Effector CD8-positive, alpha-beta T cell (primary cell): ENCODE measurements around the gene ATP8B1.
A peak's percentile ranks its signal among the peaks of the same experiment; 100 is the strongest.
"Not testable (repeated sequence)": the region's sequence is repeated elsewhere in the genome, so short reads cannot be mapped to it uniquely, and the experiment has no call there.

Experiments
- DNase-seq: peaks from one replicate; lab custom pipeline; 2025; lab: John Stamatoyannopoulos, UW

The ATP8B1 gene

GRCh38 chr18:57660961-57661360 lies 142.2 kb downstream of the ATP8B1 start:
- no peak for DNase-seq

GRCh38 chr18:57659460-57660102 lies 143.5 kb downstream of the ATP8B1 start:
- no peak for DNase-seq

- no peak for DNase-seq
Measured at GRCh38 chr18:57657542-57657941, 145.6 kb downstream of the ATP8B1 start.

- DNase-seq = no peak
Measured at GRCh38 chr18:57655740-57656139, 147.4 kb downstream of the ATP8B1 start.

GRCh38 chr18:57651914-57652313 lies 151.2 kb downstream of the ATP8B1 start:
- no peak for DNase-seq

GRCh38 chr18:57649556-57650500 lies 153.3 kb downstream of the ATP8B1 start:
- no peak for DNase-seq

GRCh38 chr18:57648414-57648813 lies 154.7 kb downstream of the ATP8B1 start:
- no peak for DNase-seq

GRCh38 chr18:57644540-57644939 lies 158.6 kb downstream of the ATP8B1 start:
- no peak for DNase-seq

- not testable (repeated sequence) for DNase-seq
Measured at GRCh38 chr18:57643726-57644125, 159.4 kb downstream of the ATP8B1 start.

GRCh38 chr18:57642462-57642861 lies 160.7 kb downstream of the ATP8B1 start:
- not testable (repeated sequence) for DNase-seq

GRCh38 chr18:57640749-57641148 lies 162.4 kb downstream of the ATP8B1 start:
- no peak for DNase-seq

GRCh38 chr18:57640236-57640635 lies 162.9 kb downstream of the ATP8B1 start:
- no peak for DNase-seq

- no peak for DNase-seq
Measured at GRCh38 chr18:57635003-57635822, 167.9 kb downstream of the ATP8B1 start.

- DNase-seq = no peak
Measured at GRCh38 chr18:57631697-57632096, 171.4 kb downstream of the ATP8B1 start.

GRCh38 chr18:57630754-57631595 lies 172.1 kb downstream of the ATP8B1 start:
- DNase-seq = no peak

- DNase-seq = peak; percentile 92
Measured at GRCh38 chr18:57630002-57630753, 172.9 kb downstream of the ATP8B1 start.

- DNase-seq = no peak
Measured at GRCh38 chr18:57629422-57629821, 173.7 kb downstream of the ATP8B1 start.

- no peak for DNase-seq
Measured at GRCh38 chr18:57627488-57627887, 175.6 kb downstream of the ATP8B1 start.

GRCh38 chr18:57624988-57625387 lies 178.1 kb downstream of the ATP8B1 start:
- no peak for DNase-seq

GRCh38 chr18:57621246-57621604 lies 181.9 kb downstream of the ATP8B1 start:
- no peak for DNase-seq

GRCh38 chr18:57619876-57620275 lies 183.2 kb downstream of the ATP8B1 start:
- no peak for DNase-seq
